Stimulated activated CD8-positive, alpha-beta memory T cell treated with anti-CD3 and anti-CD28 coated beads, Interleukin-2, amount 100 ng/mL, for 1 hour (primary cell): ENCODE data around the gene PARD3.

Experiments used
- DNase-seq, 2 donors: peaks; one replicate each; pipeline ENCODE4 v3.0.0-alpha.2; 2020; ENCODE audit warnings: low read depth in 2 of 2

The PARD3 gene

DNA sequence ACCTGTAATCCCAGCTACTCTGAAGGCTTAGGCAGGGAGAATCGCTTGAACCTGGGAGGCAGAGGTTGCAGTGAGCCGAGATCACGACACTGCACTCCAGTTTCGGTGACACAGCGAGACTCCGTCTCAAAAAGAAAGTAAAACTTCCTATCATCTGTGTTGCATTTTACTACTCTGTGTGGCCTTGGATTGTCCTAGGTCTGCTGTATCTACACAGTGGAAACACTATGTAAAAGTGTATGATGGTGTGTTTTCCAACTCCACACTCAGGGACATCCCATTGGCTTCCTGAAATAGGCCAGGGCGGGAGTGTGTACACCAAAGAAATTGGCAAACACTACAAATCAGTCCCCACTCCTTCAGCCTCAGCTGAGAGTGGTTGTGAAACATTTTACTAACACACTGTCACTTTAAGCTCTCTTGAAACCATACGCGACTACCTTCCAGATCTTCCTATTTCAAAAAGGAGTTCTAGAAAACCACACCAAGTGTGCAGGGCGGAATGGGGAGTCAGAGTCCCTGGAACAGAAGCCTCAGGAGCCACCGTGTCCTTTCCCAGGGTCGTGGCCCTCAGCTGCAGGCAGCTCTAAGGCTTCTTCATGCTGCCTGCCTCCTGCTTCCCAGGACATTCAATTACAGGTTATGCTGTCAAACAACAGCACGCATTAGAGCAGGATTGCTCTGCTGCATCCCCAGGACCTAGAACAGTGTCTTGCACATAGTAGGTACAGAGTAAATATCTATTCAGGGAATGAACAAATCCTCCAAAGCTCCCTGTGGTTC, 275.4 kb downstream of the PARD3 start:
- no peak for DNase-seq

DNA sequence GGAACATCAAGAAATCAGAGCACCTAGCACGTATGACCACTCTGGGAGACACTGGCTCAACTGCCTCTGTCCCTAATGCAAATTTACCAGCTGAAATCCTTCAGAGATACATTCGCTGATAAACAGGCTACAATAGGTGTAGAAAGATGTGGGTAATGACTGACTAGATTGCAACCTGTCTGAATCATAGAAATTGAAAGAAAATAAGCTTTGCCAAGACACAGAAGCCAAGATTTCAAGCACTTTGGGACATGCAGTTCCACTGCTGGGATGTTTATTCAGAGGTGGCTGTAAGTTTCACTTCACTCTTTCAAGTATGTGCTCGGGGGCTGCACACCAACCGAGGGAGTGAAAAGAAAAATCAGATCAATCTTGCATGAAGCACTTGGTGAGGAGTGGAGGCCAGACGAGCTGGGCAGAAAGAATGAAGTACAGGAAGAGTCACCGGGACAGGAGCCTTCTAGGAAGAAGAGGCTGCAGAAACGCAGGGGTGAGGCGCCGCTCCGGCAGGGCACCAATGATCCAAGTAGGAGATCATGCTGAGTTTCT, 276.7 kb downstream of the PARD3 start:
- no peak for DNase-seq

- DNase-seq, result no peak
Measured at GRCh38 chr10:34537629-34538231, 277.4 kb downstream of the PARD3 start.

- no peak for DNase-seq
Measured at GRCh38 chr10:34535872-34536271, 279.2 kb downstream of the PARD3 start.

GRCh38 chr10:34530778-34531177, 284.3 kb downstream of the PARD3 start:
- DNase-seq, result no peak

DNA sequence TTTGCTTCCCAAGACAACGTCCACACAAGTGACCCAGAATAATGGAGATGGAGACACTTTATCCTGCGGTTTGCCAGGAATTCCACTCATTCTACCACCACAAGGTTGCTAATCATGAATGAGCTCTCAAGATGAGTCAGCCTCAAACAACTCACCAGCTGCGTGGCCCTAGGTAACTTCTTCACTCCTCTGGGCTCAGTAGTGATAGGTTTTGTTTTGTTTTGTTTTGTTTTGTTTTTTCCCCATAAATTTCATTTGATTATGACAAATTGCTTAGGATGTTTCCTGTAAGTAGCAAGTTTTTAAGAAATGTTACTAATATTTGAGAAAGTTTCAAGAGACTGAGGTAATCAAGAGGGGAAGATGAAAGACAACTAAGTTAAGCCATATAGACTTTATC, 286.8 kb downstream of the PARD3 start:
- no peak for DNase-seq

- DNase-seq, result no peak
Measured at GRCh38 chr10:34526758-34527730, 288.1 kb downstream of the PARD3 start.

GRCh38 chr10:34526186-34526585, 288.9 kb downstream of the PARD3 start:
- DNase-seq, result no peak

- no peak for DNase-seq
Measured at GRCh38 chr10:34524369-34525091, 290.6 kb downstream of the PARD3 start.

DNA sequence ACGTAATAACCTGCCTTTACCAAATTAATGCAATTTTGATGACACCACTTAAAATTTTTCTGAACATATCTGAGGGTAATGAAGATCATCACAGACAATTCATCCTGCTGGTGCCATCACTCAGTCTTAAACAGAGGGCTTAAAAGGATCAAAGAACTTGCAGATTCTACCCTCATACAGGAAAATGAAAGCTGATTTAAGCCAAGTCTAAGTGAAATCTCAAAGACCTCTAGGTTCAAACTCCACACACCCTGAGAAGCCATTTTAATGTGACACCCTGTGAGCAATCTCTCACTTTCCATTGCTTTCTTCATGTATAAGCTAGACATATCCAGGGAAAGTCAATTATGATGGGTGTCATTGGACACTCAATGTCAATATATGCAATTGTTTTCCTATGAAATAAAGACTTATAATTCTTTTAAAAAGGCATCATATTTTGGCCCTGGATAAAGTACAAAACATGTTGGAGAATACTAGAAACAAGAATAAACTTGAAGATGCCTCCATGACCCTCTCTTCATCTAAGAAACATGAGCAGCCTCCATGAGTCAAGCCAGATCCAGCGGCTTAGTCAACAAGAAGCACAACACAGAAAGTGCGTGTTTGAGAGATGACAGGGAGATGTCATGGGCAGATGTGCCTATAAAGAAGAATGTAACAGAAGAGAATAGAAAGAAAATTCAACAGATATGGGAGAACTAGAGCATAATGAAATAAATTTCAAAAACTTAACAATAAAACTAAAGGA, 291.9 kb downstream of the PARD3 start:
- no peak for DNase-seq

DNA sequence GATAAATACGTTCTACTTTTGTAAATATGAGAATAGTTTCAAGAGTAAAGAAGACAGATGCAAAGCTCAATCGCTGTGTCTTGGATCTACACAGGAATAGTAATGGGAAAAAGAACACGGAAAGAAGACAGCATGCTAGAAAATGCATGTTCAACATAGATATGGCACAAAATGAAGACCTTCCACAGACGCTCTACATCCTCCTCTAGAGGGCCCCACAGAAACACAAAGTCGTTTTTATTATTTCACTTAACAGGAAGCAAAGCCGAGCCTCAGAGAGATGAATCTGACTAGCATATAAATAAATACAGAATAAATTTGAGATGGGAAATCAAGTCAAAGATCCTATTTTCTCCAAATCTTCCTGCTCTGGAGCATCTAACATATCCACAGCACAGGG, 292.6 kb downstream of the PARD3 start:
- no peak for DNase-seq

DNA sequence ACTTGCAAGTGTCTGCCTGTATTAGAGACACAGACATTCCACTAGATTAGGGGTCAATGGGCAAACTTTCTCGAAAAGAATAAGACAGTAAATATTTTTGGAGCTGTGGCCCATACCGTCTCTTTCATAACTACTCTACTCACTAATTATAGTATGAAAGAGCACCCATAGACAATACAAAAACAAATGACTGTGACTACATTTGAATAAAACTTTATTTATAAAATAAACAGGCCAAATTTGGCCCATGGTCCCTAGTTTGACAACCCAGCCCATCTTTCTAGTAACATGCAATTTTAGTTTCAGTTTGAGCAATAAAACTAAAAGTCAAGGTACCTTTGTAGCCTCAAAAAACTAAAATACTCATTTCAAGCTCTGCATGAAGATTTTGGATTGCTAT, 294.6 kb downstream of the PARD3 start:
- DNase-seq, result no peak

- DNase-seq, result no peak
Measured at GRCh38 chr10:34520084-34520483, 295.0 kb downstream of the PARD3 start.

GRCh38 chr10:34514290-34514689, 300.8 kb downstream of the PARD3 start:
- no peak for DNase-seq

GRCh38 chr10:34513636-34514035, 301.5 kb downstream of the PARD3 start:
- no peak for DNase-seq

DNA sequence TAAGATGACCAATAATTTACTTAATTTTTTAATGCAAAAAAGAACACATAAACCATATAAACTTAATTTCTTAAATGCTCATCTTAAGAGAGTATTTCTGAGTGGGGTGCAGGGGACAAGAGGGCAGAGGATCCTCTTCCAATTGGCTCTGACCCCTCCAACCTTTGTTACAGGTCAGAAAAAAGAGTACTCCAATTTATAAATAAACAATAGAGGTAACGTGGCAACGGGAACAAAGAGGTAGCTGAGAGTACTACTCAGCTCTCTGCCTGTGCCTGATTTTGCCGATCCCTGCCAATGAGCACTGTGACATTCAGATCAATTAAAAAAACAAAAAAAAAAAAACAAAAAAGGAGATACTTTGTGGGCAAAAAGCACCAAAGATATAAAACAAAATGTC, 307.9 kb downstream of the PARD3 start:
- DNase-seq, result no peak

DNA sequence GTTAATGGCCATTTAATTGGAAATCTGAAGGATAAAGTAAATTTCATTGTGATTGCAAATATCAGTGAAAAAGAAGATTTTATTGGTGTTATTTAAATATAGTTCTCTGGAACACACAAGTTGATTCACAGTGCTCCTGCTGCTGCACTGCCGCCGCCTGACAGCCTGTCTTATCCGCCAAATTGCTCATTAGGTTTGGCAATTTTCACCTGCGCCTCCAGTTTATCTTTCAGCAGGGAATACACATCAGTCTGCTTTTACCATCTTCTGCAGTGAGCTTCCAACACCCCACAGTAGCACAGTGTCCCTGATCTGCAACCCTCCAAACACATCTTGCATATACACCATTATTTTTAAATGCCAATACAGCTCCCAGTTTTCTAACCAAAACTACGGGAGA, 308.3 kb downstream of the PARD3 start:
- no peak for DNase-seq

DNA sequence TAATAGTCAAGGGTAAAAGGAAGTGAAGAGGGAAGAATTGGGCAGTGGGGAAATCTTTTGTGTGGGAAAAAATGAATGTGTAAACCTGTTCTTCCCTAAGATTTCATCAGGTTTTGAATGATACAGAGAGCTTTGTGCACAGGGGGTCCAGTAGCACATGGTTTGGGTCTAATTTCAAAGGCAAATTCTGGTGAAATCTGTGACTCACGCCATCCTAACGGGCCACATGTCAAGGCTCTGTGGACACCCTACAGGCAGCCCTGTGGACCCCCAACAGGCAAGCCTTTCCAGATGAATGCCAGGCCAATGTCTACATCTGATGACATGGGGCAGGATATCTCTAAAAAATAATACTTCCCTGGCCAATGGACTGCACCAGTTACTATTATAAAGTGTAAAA, 309.8 kb downstream of the PARD3 start:
- DNase-seq, result no peak

DNA sequence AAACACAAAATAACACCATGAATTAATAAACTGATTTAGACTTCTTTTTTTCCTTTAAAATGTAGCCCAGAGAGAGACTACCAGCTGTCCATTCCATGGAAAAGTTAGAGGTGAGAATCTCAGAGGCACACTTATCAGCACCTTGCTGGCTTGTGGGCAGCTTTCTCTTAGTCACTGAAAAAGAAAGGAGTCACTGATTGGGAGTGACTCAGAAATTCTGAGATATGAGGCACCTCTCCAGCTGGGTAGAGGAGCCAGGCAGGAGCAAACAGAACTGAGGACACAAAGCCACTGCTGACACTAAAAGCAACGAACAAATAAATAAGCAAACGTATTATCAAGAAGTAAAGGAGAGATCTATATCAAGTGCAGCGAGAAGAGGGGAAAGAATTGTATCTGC, 310.6 kb downstream of the PARD3 start:
- DNase-seq, result no peak

DNA sequence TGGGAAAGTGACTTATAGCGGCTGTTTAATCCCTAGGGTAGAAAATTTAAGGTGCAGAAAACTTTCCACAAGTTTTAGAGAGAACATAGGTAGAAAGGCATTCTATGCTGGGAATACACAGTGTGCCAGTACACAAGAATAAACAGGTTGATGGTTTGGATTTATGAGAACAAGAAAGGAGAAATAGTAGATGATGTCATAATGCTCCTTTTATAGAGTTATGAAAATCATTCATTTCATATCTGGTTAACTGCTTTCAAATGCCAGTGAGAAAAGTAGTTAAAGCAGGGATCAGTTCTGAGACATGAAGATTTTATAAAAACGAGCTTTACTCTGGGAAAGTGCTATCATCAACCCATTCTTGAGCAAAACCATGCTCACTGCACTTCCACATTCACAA, 311.4 kb downstream of the PARD3 start:
- DNase-seq, result no peak
